GM19023 (cell line): Measurements from ENCODE around the gene CCNDBP1.
"Not testable (repeated sequence)": the region's sequence is repeated elsewhere in the genome, so short reads cannot be mapped to it uniquely, and the experiment has no call there.

ENCODE experiments used
- ATAC-seq: cut with Tn5 transposase; IDR thresholded peaks from one replicate; pipeline ENCODE4 v1.9.1; 2021; ENCODE audit warnings: mild to moderate bottlenecking, moderate library complexity; ENCODE audit not compliant: unreplicated experiment

The CCNDBP1 gene

DNA sequence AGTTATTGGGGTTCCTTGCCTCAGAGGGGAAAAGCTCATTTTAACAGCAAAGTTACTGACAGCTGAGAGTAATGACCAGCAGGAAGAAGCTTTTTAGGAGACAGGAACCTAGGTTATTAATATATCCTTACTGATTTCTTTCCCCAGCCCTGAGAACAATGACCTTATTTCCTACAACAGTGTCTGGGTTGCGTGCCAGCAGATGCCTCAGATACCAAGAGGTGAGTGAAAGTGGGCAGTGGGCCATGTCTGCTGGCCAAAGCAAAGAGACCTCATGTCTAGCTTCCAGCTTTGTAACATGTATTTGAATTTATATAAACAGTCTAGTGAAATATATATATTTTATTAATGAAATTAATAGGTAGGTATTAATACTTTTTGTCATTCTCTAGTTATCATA lies 5.0 kb downstream of the CCNDBP1 start:
- no peak for ATAC-seq

DNA sequence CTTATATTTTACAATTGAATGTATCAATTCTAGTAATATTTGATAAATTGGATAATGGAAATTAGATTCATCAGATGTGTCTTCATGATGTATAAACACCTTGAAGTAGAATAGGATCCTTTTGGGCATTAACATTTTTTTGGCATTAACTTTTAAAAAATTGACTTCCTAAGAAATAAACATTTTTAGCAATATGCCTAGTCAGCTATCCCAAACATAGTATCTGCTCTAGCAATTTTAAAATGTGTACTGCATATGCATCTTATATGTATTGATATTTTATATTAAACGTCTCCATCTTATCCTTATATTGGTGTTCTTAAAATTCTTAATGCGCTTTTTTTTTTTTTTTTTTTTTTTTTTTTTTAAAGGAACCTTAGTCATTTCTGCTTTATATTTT lies 8.5 kb downstream of the CCNDBP1 start:
- ATAC-seq: no peak

DNA sequence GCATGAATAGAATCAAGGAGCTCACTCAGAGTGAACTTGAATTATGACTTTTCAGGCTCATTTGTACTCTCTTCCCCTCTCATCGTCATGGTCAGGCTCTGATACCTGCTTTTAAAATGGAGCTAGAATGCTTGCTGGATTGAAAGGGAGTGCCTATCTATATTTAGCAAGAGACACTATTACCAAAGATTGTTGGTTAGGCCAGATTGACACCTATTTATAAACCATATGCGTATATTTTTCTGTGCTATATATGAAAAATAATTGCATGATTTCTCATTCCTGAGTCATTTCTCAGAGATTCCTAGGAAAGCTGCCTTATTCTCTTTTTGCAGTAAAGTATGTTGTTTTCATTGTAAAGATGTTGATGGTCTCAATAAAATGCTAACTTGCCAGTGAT lies 9.6 kb downstream of the CCNDBP1 start:
- ATAC-seq: no peak

GRCh38 chr15:43196760-43197548 lies 11.8 kb downstream of the CCNDBP1 start:
- ATAC-seq: no peak

DNA sequence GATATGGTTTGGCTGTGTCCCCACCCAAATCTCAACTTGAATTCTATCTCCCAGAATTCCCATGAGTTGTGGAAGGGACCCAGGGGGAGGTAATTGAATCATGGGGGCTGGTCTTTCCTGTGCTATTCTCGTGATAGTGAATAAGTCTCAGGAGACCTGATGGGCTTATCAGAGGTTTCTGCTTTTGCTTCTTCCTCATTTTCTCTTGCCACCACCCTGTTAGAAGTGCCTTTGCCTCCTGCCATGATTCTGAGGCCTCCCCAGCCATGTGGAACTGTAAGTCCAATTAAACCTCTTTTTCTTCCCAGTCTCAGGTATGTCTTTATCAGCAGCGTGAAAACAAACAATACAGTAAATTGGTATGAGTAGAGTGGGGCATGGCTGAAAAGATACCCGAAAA lies 12.6 kb downstream of the CCNDBP1 start:
- not testable (repeated sequence) for ATAC-seq

GRCh38 chr15:43198556-43198955 lies 13.4 kb downstream of the CCNDBP1 start:
- not testable (repeated sequence) for ATAC-seq

DNA sequence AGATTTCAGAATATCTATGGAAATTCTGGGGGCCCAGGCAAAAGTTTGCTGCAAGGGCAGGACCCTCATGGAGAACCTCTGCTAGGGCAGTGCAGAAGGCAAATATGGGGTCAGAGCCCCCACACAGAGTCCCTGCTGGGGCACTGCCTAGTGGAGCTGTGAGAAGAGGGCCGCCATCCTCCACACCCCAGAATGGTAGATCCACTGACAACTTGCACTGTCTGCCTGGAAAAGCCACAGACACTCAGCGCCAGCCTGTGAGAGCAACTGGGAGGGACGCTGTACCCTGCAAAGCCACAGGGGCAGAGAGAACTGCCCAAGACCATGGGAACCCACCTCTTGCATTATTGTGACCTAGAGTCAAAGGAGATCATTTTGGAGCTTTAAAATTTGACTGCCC lies 13.8 kb downstream of the CCNDBP1 start:
- ATAC-seq: no peak

DNA sequence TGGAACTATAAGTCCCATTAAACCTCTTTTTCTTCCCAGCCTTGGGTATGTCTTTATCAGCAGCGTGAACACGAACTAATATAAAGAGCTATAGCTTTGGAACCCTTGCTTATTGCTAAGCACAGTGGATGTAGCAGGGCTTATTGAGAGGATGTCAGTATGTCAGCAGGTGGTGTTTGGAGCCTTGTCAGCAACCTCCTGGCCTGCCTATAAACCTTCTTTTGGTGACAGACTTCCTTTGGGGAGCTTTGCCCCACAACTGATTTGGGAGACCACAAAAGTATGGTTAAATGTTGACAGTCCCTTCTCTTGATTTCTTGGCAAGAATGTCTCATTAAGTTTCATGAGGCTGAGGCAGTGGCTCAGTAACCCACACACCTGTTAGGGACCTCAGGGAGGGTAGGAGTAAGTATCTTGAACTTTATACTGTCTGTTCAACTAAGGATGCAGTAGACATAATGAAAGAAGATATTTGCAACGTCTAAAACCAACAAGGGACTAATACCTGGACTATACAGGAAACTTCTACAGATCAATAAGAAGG lies 14.8 kb downstream of the CCNDBP1 start:
- ATAC-seq: no peak

GRCh38 chr15:43204016-43204901 lies 19.1 kb downstream of the CCNDBP1 start:
- no peak for ATAC-seq

GRCh38 chr15:43206054-43206453 lies 20.9 kb downstream of the CCNDBP1 start:
- ATAC-seq: no peak

GRCh38 chr15:43207024-43207423 lies 21.8 kb downstream of the CCNDBP1 start:
- no peak for ATAC-seq

DNA sequence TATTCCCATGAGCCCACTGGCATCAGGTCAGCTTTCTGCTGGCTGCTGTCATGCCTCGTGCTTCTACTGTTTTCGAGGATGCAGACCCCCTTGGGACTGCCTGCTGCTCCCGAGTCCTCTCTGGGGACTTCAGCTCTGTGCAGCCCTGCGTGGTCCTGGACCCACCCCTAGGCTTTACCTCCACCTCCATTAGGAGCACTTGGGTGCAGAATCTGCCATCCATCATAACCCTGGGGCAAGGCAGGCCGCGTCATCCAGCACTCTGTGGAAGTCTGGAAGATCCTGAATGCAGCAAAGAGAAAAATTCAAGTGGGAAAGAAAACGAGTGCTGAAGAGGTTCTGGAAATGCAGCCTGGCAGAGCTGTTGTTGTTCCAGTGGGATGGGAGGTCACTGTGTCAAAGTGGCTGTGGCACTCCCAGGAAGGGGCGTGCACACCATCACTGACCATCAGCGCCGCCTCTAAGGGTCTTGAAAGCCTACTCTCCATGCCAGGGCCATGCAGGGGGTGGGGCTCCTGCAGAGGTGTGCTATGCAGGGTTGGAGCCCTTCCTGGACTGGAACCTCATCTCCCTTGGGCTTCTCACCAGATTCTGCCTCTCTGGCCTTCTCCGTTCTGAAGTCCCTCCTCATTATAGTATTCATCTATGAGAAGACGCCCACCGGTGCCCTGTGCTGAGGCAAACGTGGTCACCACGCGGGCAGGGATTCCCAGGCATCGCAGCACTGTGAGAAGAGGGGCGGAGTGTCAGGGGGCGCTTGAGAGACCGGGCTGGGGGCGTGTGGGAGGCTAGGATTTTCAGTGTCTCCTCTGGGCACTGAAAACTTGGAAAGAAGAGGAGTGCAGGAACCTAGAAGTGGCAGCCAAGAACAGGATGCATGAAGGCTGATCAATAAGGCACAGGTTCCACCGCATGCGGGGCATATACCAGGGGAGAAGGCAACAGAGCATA lies 23.1 kb downstream of the CCNDBP1 start:
- no peak for ATAC-seq

GRCh38 chr15:43209059-43209824 lies 24.0 kb downstream of the CCNDBP1 start:
- ATAC-seq: no peak

- ATAC-seq: no peak
Measured at GRCh38 chr15:43210172-43210745, 25.1 kb downstream of the CCNDBP1 start.

DNA sequence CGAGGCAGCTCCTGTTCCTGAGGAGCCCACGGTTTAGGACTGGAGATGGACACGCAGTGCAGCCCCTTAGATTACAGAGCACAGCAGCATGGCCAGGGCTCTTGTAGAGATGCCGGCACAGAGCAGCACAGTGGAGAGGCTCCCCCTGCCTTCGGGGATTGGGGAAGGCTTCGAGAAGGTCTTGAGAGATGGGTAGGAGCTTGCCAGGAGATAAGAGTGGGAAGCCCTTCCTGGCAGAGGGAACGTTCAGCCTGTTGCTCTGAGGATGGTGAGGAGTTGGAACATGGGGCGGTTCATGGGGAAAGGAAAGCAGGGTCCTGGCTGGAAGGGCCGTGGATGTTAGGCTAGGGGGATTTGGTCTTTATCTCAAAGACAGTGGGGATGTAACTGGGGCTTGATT lies 25.6 kb downstream of the CCNDBP1 start:
- no peak for ATAC-seq

DNA sequence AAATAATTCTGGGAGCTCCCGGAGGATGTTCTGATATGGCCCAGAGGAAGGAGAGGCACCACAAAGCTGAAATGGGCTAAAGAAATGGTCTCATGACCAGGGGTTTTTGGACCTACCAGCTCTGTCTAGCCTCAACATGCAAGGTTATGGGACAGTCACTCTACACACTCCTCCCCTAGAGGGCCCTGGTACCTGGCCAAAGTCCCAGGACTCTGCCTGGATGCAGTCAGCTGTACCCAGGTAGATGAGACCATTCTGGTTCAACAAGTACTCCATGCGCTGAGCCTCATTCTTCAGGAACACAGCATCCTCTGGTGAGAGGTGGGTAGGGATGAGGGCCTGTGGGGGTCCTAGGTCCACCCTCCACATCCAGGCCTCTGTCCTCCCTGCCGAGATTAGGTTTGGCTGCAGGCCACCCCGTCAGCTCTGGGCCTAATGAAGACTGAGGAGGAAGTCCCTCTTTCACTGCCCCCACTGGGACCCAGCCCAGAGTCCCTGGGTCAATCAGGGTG lies 26.1 kb downstream of the CCNDBP1 start:
- ATAC-seq: no peak

- ATAC-seq: no peak
Measured at GRCh38 chr15:43212299-43212698, 27.1 kb downstream of the CCNDBP1 start.

- ATAC-seq: no peak
Measured at GRCh38 chr15:43212951-43213350, 27.7 kb downstream of the CCNDBP1 start.

- ATAC-seq: no peak
Measured at GRCh38 chr15:43213466-43213865, 28.3 kb downstream of the CCNDBP1 start.
